H9 (cell line): ENCODE data around the gene SNAI1. TPM values are rescaled to one million over a fixed set of nuclear protein-coding genes. Genes with fewer than 3 reads are reported as not detected.

Experiments
- DNase-seq: peaks from one replicate; pipeline ENCODE4 v3.0.0-alpha.2; 2017
- H2AFZ ChIP-seq: one replicate; pipeline ENCODE4 v1.6.1; 2013; ENCODE audit warnings: mild to moderate bottlenecking, low read length, control low read depth, moderate library complexity
- H2AK5ac ChIP-seq: 2 replicates; pipeline ENCODE4 v1.6.1; 2013; ENCODE audit warnings: low read length, control low read depth, mixed read lengths; ENCODE audit not compliant: insufficient read length
- H2BK120ac ChIP-seq: one replicate; pipeline ENCODE4 v1.6.1; 2013; ENCODE audit warnings: low read depth, mild to moderate bottlenecking, low read length, control low read depth, inconsistent platforms; ENCODE audit not compliant: poor library complexity, severe bottlenecking
- H2BK12ac ChIP-seq: 2 replicates; pipeline ENCODE4 v1.6.1; 2013; ENCODE audit warnings: low read length, control low read depth, mixed read lengths, low read depth; ENCODE audit not compliant: insufficient read length
- H2BK15ac ChIP-seq: 2 replicates; pipeline ENCODE4 v1.6.1; 2013; ENCODE audit warnings: low read depth, low read length, control low read depth
- H2BK20ac ChIP-seq: one replicate; pipeline ENCODE4 v1.6.1; 2013; ENCODE audit warnings: low read depth, mild to moderate bottlenecking, low read length, control low read depth, inconsistent platforms; ENCODE audit not compliant: poor library complexity, severe bottlenecking
- H2BK5ac ChIP-seq: 2 replicates; pipeline ENCODE4 v1.6.1; 2013; ENCODE audit warnings: low read length, control low read depth, mixed read lengths; ENCODE audit not compliant: insufficient read length
- H3K14ac ChIP-seq: 2 replicates; pipeline ENCODE4 v1.6.1; 2013; ENCODE audit warnings: low read length, control low read depth; ENCODE audit not compliant: insufficient read depth
- H3K18ac ChIP-seq: 2 replicates; pipeline ENCODE4 v1.6.1; 2013; ENCODE audit warnings: low read depth, mild to moderate bottlenecking, mixed read lengths, low read length, control low read depth; ENCODE audit not compliant: insufficient read length
- H3K23ac ChIP-seq: 2 replicates; pipeline ENCODE4 v1.6.1; 2013; ENCODE audit warnings: low read length, control low read depth, mixed read lengths, low read depth; ENCODE audit not compliant: insufficient read length
- H3K23me2 ChIP-seq: 2 replicates; pipeline ENCODE4 v1.6.1; 2013; ENCODE audit warnings: low read depth, mild to moderate bottlenecking, mixed read lengths, low read length, control low read depth; ENCODE audit not compliant: insufficient read length, poor library complexity, severe bottlenecking
- H3K27ac ChIP-seq: 2 replicates; pipeline ENCODE4 v1.5.1; 2013; ENCODE audit warnings: low read length, control low read depth, mixed read lengths, low read depth; ENCODE audit not compliant: insufficient read length
- H3K27me3 ChIP-seq: 2 replicates; pipeline ENCODE4 v1.6.1; 2013; ENCODE audit warnings: low read length, control low read depth, inconsistent platforms; ENCODE audit not compliant: insufficient read depth
- H3K4ac ChIP-seq: 2 replicates; pipeline ENCODE4 v1.6.1; 2013; ENCODE audit warnings: low read depth, mild to moderate bottlenecking, control low read depth, inconsistent platforms, low read length, moderate library complexity
- H3K4me1 ChIP-seq: 2 replicates; pipeline ENCODE4 v1.6.1; 2013; ENCODE audit warnings: low read length, control low read depth, inconsistent platforms; ENCODE audit not compliant: insufficient read depth
- H3K4me2 ChIP-seq: 2 replicates; pipeline ENCODE4 v1.6.1; 2013; ENCODE audit warnings: low read length, control low read depth, mixed read lengths; ENCODE audit not compliant: insufficient read length, insufficient read depth
- H3K56ac ChIP-seq: 2 replicates; pipeline ENCODE4 v1.6.1; 2013; ENCODE audit warnings: low read depth, mild to moderate bottlenecking, mixed read lengths, low read length, control low read depth; ENCODE audit not compliant: insufficient read length
- H3K79me1 ChIP-seq: 2 replicates; pipeline ENCODE4 v1.6.1; 2013; ENCODE audit warnings: low read depth, mild to moderate bottlenecking, moderate library complexity, low read length, control low read depth, inconsistent platforms; ENCODE audit not compliant: insufficient read depth, poor library complexity, severe bottlenecking
- H3K79me2 ChIP-seq: 2 replicates; pipeline ENCODE4 v1.6.1; 2013; ENCODE audit warnings: low read length, control low read depth, inconsistent platforms; ENCODE audit not compliant: insufficient read depth
- H3K9ac ChIP-seq: 2 replicates; pipeline ENCODE4 v1.6.1; 2013; ENCODE audit warnings: low read length, control low read depth, mixed read lengths; ENCODE audit not compliant: insufficient read length; ENCODE audit errors: extremely low read depth
- H3K9me3 ChIP-seq: one replicate; pipeline ENCODE4 v1.6.1; 2013; ENCODE audit warnings: low read depth, low read length, inconsistent platforms; ENCODE audit not compliant: control insufficient read depth
- H3T11ph ChIP-seq: one replicate; pipeline ENCODE4 v1.6.1; 2013; ENCODE audit warnings: mild to moderate bottlenecking, low read length, control low read depth, inconsistent platforms
- H4K20me1 ChIP-seq: one replicate; pipeline ENCODE4 v1.6.1; 2013; ENCODE audit not compliant: control insufficient read depth, insufficient read length, insufficient read depth
- H4K5ac ChIP-seq: 2 replicates; pipeline ENCODE4 v1.6.1; 2013; ENCODE audit warnings: low read depth, mild to moderate bottlenecking, mixed read lengths, low read length, control low read depth; ENCODE audit not compliant: insufficient read length
- H4K8ac ChIP-seq: replicated peaks from 2 replicates; pipeline ENCODE4 v1.6.1; 2013; ENCODE audit warnings: low read length, control low read depth, mixed read lengths, low read depth; ENCODE audit not compliant: insufficient read length
- H4K91ac ChIP-seq: 2 replicates; pipeline ENCODE4 v1.6.1; 2013; ENCODE audit warnings: low read depth, mild to moderate bottlenecking, moderate library complexity, mixed read lengths, low read length, control low read depth; ENCODE audit not compliant: insufficient read length
- H3K27ac Mint-ChIP-seq, 3 experiments: 2 replicates in 2 of 3; 3 replicates in 1 of 3; pipeline ENCODE4 v1.8.0; 2020 to 2021; ENCODE audit warnings: mixed read lengths in 3 of 3, mild to moderate bottlenecking in 1 of 3, moderate library complexity in 1 of 3
- H3K27me3 Mint-ChIP-seq: 2 replicates; pipeline ENCODE4 v1.8.0; 2021; ENCODE audit warnings: low read depth, mild to moderate bottlenecking, moderate library complexity, mixed read lengths
- H3K36me3 Mint-ChIP-seq, 3 experiments: 2 replicates in 2 of 3; 3 replicates in 1 of 3; pipeline ENCODE4 v1.8.0; 2020 to 2021; ENCODE audit warnings: low read depth in 3 of 3, mixed read lengths in 3 of 3; ENCODE audit not compliant: insufficient read depth in 1 of 3
- H3K4me1 Mint-ChIP-seq, 2 experiments: 2 replicates each; pipeline ENCODE4 v1.8.0; 2020; ENCODE audit warnings: mixed read lengths in 2 of 2
- H3K4me3 Mint-ChIP-seq, 2 experiments: 2 replicates in 1 of 2; 3 replicates in 1 of 2; pipeline ENCODE4 v1.8.0; 2020 to 2021; ENCODE audit warnings: mild to moderate bottlenecking in 2 of 2, mixed read lengths in 2 of 2, moderate library complexity in 1 of 2
- H3K9me3 Mint-ChIP-seq, 2 experiments: 2 replicates in 1 of 2; 3 replicates in 1 of 2; pipeline ENCODE4 v1.8.0; 2020; ENCODE audit warnings: mild to moderate bottlenecking in 2 of 2, mixed read lengths in 2 of 2, moderate library complexity in 1 of 2
- CTCF ChIP-seq: fragments of 200-600 bp; sonication (generic); conservative IDR thresholded peaks from 3 replicates; pipeline ENCODE4 v1.8.0; 2021; ENCODE audit warnings: antibody characterized with exemption, mild to moderate bottlenecking
- WGBS: extraction: QIAGEN DNeasy Blood & Tissue Kit; methylation state at CpG from one replicate; pipeline ENCODE4 v1.1.7; 2013; ENCODE audit warnings: missing lambda C conversion rate, low lambda C conversion rate, mixed read lengths; ENCODE audit not compliant: insufficient read length; ENCODE audit errors: extremely low coverage; 5-methylcytosine and 5-hydroxymethylcytosine counted together
- total RNA-seq: library from RNA; stranded (reverse); gene quantifications from 2 replicates; pipeline ENCODE4 v1.2.1, GENCODE V29; 2021

SNAI1 gene
- total RNA-seq, 1 experiment from 2014 or later: 7.0 TPM

GRCh38 chr20:50007369-50007768, 24.6 kb downstream of the SNAI1 start:
- DNase-seq: no peak
- Histone ChIP-seq H2BK15ac (no peak overlapping the region), H2AFZ (no peak overlapping the region), H3K23ac (no peak overlapping the region), H3K9me3 (no peaks in the 10 kb centered on the region), H3K79me2 (no peaks in the 10 kb centered on the region), H3K4me2 (no peak overlapping the region), H3K23me2 (peaks cover 10% of the 10 kb centered on the region), H3K27ac (no peak overlapping the region), H2BK12ac (no peak overlapping the region), H2BK20ac (no peak overlapping the region), H3K56ac (no peak overlapping the region), H3K4ac (no peak overlapping the region), H2BK5ac (no peak overlapping the region), H3K27me3 (no peaks in the 10 kb centered on the region; the same call in 1 of the 2 replicates), H3K4me1 (no peaks in the 10 kb centered on the region; the same call in 1 of the 2 replicates), H3K18ac (no peak overlapping the region), H2BK120ac (no peak overlapping the region), H3K79me1 (no peaks in the 10 kb centered on the region), H4K91ac (no peak overlapping the region), H4K5ac (no peak overlapping the region), H3K9ac (no peak overlapping the region), H4K8ac (no peak overlapping the region), H2AK5ac (no peak overlapping the region), H4K20me1 (no peaks in the 10 kb centered on the region), H3K14ac (no peak overlapping the region), H3T11ph (no peak overlapping the region)
- no peaks in the 10 kb centered on the region for H3K9me3 Mint-ChIP-seq
- TF ChIP-seq CTCF: no peak
- H3K4me3 Mint-ChIP-seq: no peak overlapping the region
- H3K36me3 Mint-ChIP-seq: no peaks in the 10 kb centered on the region
- no CpG with 5 or more reads among the region's 2 CpGs for WGBS
- H3K4me1 Mint-ChIP-seq: peaks cover 5 to 18% of the 10 kb centered on the region in 2 experiments
- H3K27ac Mint-ChIP-seq: no peak overlapping the region
- peaks cover 16% of the 10 kb centered on the region for H3K27me3 Mint-ChIP-seq
